PC-9 (cell line): Measurements from ENCODE around the gene NEUROG3. TPM values are rescaled to one million over a fixed set of nuclear protein-coding genes. Genes with fewer than 3 reads are reported as not detected.

ENCODE experiments used
- Bru-seq: library from RNA; stranded (reverse); fragments of 400-500 nt; gene quantifications from one replicate; lab custom pipeline; 2021; lab: Mats Ljungman, UMichigan
- BruChase-seq, 2 experiments: library from RNA; stranded (reverse); fragments of 400-500 nt; gene quantifications; one replicate each; lab custom pipeline; 2021; lab: Mats Ljungman, UMichigan
- BruUV-seq: library from RNA; stranded (reverse); fragments of 400-500 nt; replicated peaks from 2 replicates; lab custom pipeline; 2021; lab: Mats Ljungman, UMichigan
- CTCF ChIA-PET: fragments of 300-600 bp; sonication (Branson Sonifier 250); formaldehyde crosslinking; loops from one replicate; lab custom pipeline; 2022; ENCODE audit warnings: antibody characterized with exemption; lab: Charles Lee
- POLR2A ChIA-PET: fragments of 300-600 bp; sonication (Branson Sonifier 250); formaldehyde crosslinking; loops from one replicate; lab custom pipeline; 2022; ENCODE audit warnings: antibody characterized with exemption; ENCODE audit not compliant: unreplicated experiment; lab: Charles Lee
- DNase-seq, 2 experiments: peaks; one replicate each; pipeline versions ENCODE4 v3.0.0 to v3.0.0-alpha.2; 2015 to 2022; ENCODE audit warnings: mixed read lengths in 1 of 2
- H2AFZ ChIP-seq: fragments of 200-600 bp; sonication (generic); 2 replicates; pipeline ENCODE4 v1.8.1; 2017; ENCODE audit warnings: antibody characterized with exemption
- H3F3A ChIP-seq: fragments of 200-600 bp; sonication (generic); 2 replicates; pipeline ENCODE4 v1.8.1; 2017; ENCODE audit warnings: antibody characterized with exemption, mild to moderate bottlenecking, low read depth; ENCODE audit not compliant: insufficient read depth
- H3K27ac ChIP-seq: fragments of 200-600 bp; sonication (generic); 2 replicates; pipeline ENCODE4 v1.6.1; 2016; ENCODE audit warnings: mixed run types
- H3K27me3 ChIP-seq: fragments of 200-600 bp; sonication (generic); 2 replicates; pipeline ENCODE4 v1.6.1; 2016; ENCODE audit warnings: low read depth, mixed run types; ENCODE audit not compliant: insufficient read depth
- H3K36me3 ChIP-seq: fragments of 200-600 bp; sonication (generic); 2 replicates; pipeline ENCODE4 v1.6.1; 2016; ENCODE audit warnings: low read depth, mixed run types
- H3K4me1 ChIP-seq: fragments of 200-600 bp; sonication (generic); replicated peaks from 2 replicates; pipeline ENCODE4 v1.6.1; 2016; ENCODE audit warnings: mixed run types; ENCODE audit not compliant: insufficient read depth
- H3K4me2 ChIP-seq: fragments of 200-600 bp; sonication (generic); 2 replicates; pipeline ENCODE4 v1.6.1; 2017; ENCODE audit warnings: mixed run types
- H3K4me3 ChIP-seq: fragments of 200-600 bp; sonication (generic); 2 replicates; pipeline ENCODE4 v1.6.1; 2016; ENCODE audit warnings: mixed run types
- H3K79me2 ChIP-seq: fragments of 200-600 bp; sonication (generic); 2 replicates; pipeline ENCODE4 v1.6.1; 2017; ENCODE audit warnings: low read depth, mixed run types
- H3K9me2 ChIP-seq: fragments of 200-600 bp; sonication (generic); 2 replicates; pipeline ENCODE4 v1.8.1; 2017; ENCODE audit warnings: mild to moderate bottlenecking; ENCODE audit not compliant: insufficient read depth
- H3K9me3 ChIP-seq: fragments of 200-600 bp; sonication (generic); 2 replicates; pipeline ENCODE4 v1.8.1; 2016; ENCODE audit warnings: low read depth; ENCODE audit not compliant: insufficient read depth
- H4K20me1 ChIP-seq: fragments of 200-600 bp; sonication (generic); 2 replicates; pipeline ENCODE4 v1.8.1; 2017; ENCODE audit not compliant: insufficient read depth
- CTCF ChIP-seq: fragments of 200-600 bp; sonication (generic); conservative IDR thresholded peaks from 2 replicates; pipeline ENCODE4 v1.6.1; 2017; ENCODE audit warnings: mixed run types, antibody characterized with exemption, mild to moderate bottlenecking, moderate library complexity
- EZH2 ChIP-seq: fragments of 200-600 bp; sonication (generic); IDR thresholded peaks from 2 replicates; pipeline ENCODE4 v1.8.0; 2017; ENCODE audit warnings: antibody characterized with exemption, low read depth
- intact Hi-C: fragments of 100-400 bp; cut with micrococcal nuclease; formaldehyde crosslinking; loops from one replicate; pipeline ENCODE4 v1.10.0; 2022; ENCODE audit not compliant: unreplicated experiment
- long read RNA-seq: library from polyadenylated mRNA; stranded (forward); transcript quantifications from one replicate; pipeline ENCODE4 v2.0.0, GENCODE V29; 2022
- total RNA-seq: library from RNA; stranded (reverse); gene quantifications from 2 replicates; pipeline ENCODE4 v1.2.3, GENCODE V29; 2021

Gene NEUROG3
- not detected in 2 replicates for total RNA-seq
- not detected for Bru-seq, nascent RNA
- not detected for BruChase-seq, experiment 1, labeled RNA remaining after a 2-hour chase
- BruChase-seq, experiment 2, labeled RNA remaining after a 6-hour chase, result not detected
- long read RNA-seq, result 0 reads

- no peak within 1 kb of the TSS for H3K27ac ChIP-seq
- intact Hi-C loops, result no loop called here
- H3K4me2 ChIP-seq, result no peak within 1 kb of the TSS
- H3F3A ChIP-seq, result no peaks in the 10 kb centered on the region
- H3K9me2 ChIP-seq, result no peaks in the 10 kb centered on the region
- no TSS peak for BruUV-seq
- peak; percentile 30 to 31 for DNase-seq
- H2AFZ ChIP-seq, result no peak within 1 kb of the TSS
- H3K4me1 ChIP-seq, result no peaks in the 10 kb centered on the region
- POLR2A ChIA-PET, result no interaction called here
- TF ChIP-seq EZH2 (no peak), CTCF (no peak)
- peaks cover 98% of the 10 kb centered on the region for H3K27me3 ChIP-seq
- H3K9me3 ChIP-seq, result no peaks in the 10 kb centered on the region
- no peaks in the 10 kb centered on the region for H3K79me2 ChIP-seq
- no peaks in the 10 kb centered on the region for H3K36me3 ChIP-seq
- H3K4me3 ChIP-seq, result no peak within 1 kb of the TSS
- peaks cover 7% of the 10 kb centered on the region; the same call in 1 of the 2 replicates for H4K20me1 ChIP-seq
- CTCF ChIA-PET, result interaction anchor here (0.6 kb wide), 1 partner anchor 69 kb away, joined by 3 read pairs; no protein-coding TSS in a partner anchor
Measured at GRCh38 chr10:69573056-69573806, at the start of gene NEUROG3. TSS of gene NEUROG3 (minus strand) at chr10:69573422. CDS start at chr10:69573043, 379 bp downstream.

- POLR2A ChIA-PET, result no interaction called here
- Histone ChIP-seq H3K9me2 (no peaks in the 10 kb centered on the region), H3K4me3 (no peak overlapping the region), H3K79me2 (no peaks in the 10 kb centered on the region), H3K36me3 (no peaks in the 10 kb centered on the region), H3K9me3 (peaks cover 15% of the 10 kb centered on the region), H4K20me1 (no peaks in the 10 kb centered on the region), H3K4me1 (no peaks in the 10 kb centered on the region), H3K4me2 (no peak overlapping the region), H3K27me3 (peaks cover 73% of the 10 kb centered on the region), H3F3A (no peaks in the 10 kb centered on the region), H2AFZ (no peak overlapping the region), H3K27ac (no peak overlapping the region)
- TF ChIP-seq EZH2 (no peak), CTCF (no peak)
- no TSS peak for BruUV-seq
- no peak for DNase-seq
- intact Hi-C loops, result no loop called here
- CTCF ChIA-PET, result no interaction called here
Measured at GRCh38 chr10:69620625-69621024, 47.4 kb upstream of the NEUROG3 start.

GRCh38 chr10:69619626-69620025, 46.4 kb upstream of the NEUROG3 start:
- Histone ChIP-seq H3K27ac (no peak overlapping the region), H3K9me3 (peaks cover 14% of the 10 kb centered on the region), H3K9me2 (no peaks in the 10 kb centered on the region), H3F3A (no peaks in the 10 kb centered on the region), H2AFZ (no peak overlapping the region), H3K4me2 (no peak overlapping the region), H3K4me1 (no peaks in the 10 kb centered on the region), H4K20me1 (no peaks in the 10 kb centered on the region), H3K4me3 (no peak overlapping the region), H3K36me3 (no peaks in the 10 kb centered on the region), H3K27me3 (peaks cover 75% of the 10 kb centered on the region), H3K79me2 (no peaks in the 10 kb centered on the region)
- no peak for TF ChIP-seq CTCF
- TF ChIP-seq EZH2, result no peak
- no peak for DNase-seq
- ChIA-PET POLR2A (no interaction called here), CTCF (interaction anchor here (0.9 kb wide), 1 partner anchor 10 kb away, joined by 3 read pairs; no protein-coding TSS in a partner anchor)
- BruUV-seq, result no TSS peak
- intact Hi-C loops, result no loop called here
